Measurements from ENCODE around the gene MLLT3.

DNA sequence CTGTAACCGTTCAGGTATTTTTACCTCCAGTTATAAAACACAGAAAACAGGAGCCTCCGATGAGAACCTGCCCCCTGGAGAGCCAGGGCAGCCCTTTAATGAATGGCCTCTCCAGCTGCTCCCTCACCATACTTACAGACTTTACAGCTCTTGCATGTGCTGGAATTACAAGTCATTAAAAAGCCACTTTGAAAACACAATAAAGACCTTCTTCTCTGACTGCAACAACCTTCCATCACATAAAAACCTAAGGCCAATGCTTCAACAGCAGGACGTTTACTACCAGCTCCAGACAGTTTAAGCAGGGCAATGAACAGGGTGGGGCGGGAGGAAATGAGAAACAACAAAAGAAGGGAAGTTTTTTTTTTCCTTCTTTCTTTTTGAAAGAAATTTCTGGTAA lies 213.8 kb downstream of the MLLT3 start:
- TF ChIP-seq, protein P1, sequence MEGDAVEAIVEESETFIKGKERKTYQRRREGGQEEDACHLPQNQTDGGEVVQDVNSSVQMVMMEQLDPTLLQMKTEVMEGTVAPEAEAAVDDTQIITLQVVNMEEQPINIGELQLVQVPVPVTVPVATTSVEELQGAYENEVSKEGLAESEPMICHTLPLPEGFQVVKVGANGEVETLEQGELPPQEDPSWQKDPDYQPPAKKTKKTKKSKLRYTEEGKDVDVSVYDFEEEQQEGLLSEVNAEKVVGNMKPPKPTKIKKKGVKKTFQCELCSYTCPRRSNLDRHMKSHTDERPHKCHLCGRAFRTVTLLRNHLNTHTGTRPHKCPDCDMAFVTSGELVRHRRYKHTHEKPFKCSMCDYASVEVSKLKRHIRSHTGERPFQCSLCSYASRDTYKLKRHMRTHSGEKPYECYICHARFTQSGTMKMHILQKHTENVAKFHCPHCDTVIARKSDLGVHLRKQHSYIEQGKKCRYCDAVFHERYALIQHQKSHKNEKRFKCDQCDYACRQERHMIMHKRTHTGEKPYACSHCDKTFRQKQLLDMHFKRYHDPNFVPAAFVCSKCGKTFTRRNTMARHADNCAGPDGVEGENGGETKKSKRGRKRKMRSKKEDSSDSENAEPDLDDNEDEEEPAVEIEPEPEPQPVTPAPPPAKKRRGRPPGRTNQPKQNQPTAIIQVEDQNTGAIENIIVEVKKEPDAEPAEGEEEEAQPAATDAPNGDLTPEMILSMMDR (IDR thresholded peaks at IDR 0.05 in 8 of 11, conservative IDR thresholded peaks at IDR 0.05 in 3 of 11), result no peak
- TF ChIP-seq POLR2A (IDR thresholded peaks at IDR 0.05) (no peak), POLR2AphosphoS5 (IDR thresholded peaks at IDR 0.05) (no peak)

Measured in spleen (tissue), 7 donors.